OCI-LY7 (cell line): ENCODE measurements around the gene SNX15.

Source experiments
- EZH2phosphoT487 ChIP-seq: fragments of 200-600 bp; sonication (generic); IDR thresholded peaks from 2 replicates; pipeline ENCODE4 v1.6.1; 2018; ENCODE audit warnings: low read depth, borderline replicate concordance, mild to moderate bottlenecking, mixed run types, antibody characterized with exemption, low read length, moderate library complexity, mixed read lengths
- TF ChIP-seq, protein P1 (sequence below): fragments of 200-600 bp; sonication (generic); conservative IDR thresholded peaks from 2 replicates; pipeline ENCODE4 v1.5.1; 2014; ENCODE audit warnings: mild to moderate bottlenecking, antibody characterized with exemption, low read length, moderate library complexity, mixed read lengths

DNA sequence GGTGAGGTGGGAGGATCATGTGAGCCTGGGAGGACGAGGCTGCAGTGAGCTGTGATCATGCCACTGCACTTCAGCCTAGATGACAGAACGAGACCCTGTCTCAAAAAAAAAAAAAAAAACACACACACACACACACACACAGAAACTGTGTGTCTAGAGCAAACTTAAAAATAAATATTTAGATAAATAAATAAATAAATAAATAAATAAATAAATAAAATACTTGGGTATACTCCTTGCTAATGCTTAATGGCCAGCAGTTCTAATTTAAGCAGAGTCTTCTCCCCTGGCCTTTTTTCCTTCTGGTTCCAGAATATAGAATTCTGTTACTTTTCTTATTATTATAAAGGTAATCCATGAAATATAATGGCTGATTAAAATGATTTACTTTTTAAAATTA is 18.4 kb upstream of the SNX15 start:
- TF ChIP-seq, protein P1, sequence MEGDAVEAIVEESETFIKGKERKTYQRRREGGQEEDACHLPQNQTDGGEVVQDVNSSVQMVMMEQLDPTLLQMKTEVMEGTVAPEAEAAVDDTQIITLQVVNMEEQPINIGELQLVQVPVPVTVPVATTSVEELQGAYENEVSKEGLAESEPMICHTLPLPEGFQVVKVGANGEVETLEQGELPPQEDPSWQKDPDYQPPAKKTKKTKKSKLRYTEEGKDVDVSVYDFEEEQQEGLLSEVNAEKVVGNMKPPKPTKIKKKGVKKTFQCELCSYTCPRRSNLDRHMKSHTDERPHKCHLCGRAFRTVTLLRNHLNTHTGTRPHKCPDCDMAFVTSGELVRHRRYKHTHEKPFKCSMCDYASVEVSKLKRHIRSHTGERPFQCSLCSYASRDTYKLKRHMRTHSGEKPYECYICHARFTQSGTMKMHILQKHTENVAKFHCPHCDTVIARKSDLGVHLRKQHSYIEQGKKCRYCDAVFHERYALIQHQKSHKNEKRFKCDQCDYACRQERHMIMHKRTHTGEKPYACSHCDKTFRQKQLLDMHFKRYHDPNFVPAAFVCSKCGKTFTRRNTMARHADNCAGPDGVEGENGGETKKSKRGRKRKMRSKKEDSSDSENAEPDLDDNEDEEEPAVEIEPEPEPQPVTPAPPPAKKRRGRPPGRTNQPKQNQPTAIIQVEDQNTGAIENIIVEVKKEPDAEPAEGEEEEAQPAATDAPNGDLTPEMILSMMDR = no peak
- TF ChIP-seq EZH2phosphoT487 = no peak
